Endothelial cell of umbilical vein (primary cell): ENCODE data around the gene TATDN3. TPM values are rescaled to one million over a fixed set of nuclear protein-coding genes. Genes with fewer than 3 reads are reported as not detected.

ENCODE experiments used
- BruUV-seq: library from RNA; stranded (reverse); fragments of 400-500 nt; replicated peaks from 2 replicates; lab custom pipeline; 2021; lab: Mats Ljungman, UMichigan
- CTCF ChIA-PET: fragments of 300-600, 350-600 bp; sonication (Branson Sonifier 250); formaldehyde crosslinking; loops from one replicate; lab custom pipeline; 2021; ENCODE audit warnings: antibody characterized with exemption, inconsistent platforms; lab: Charles Lee
- POLR2A ChIA-PET: fragments of 300-600, 350-600 bp; sonication (Branson Sonifier 250); formaldehyde crosslinking; loops from one replicate; lab custom pipeline; 2021; ENCODE audit warnings: antibody characterized with exemption, inconsistent platforms; lab: Charles Lee
- DNase-seq: peaks from one replicate; pipeline ENCODE4 v3.0.0-alpha.2; 2011; ENCODE audit warnings: low read depth, low spot score
- FAIRE-seq: peaks from 2 replicates; lab custom pipeline; 2011; peaks lifted over from hg19 to GRCh38; lab: Jason Lieb, UNC
- H2AFZ ChIP-seq: 2 replicates; pipeline ENCODE4 v1.6.0; 2012; ENCODE audit warnings: low read depth, low read length, control low read depth, inconsistent platforms
- H3K27ac ChIP-seq: 2 replicates; pipeline ENCODE4 v1.5.1; 2011; ENCODE audit warnings: low read depth, mild to moderate bottlenecking, control low read depth, low read length, moderate library complexity; ENCODE audit not compliant: insufficient read depth
- H3K27me3 ChIP-seq, 2 experiments: 2 replicates each; pipeline versions ENCODE4 v1.6.0 to v1.6.1; 2011; ENCODE audit warnings: low read length in 2 of 2, mixed read lengths in 1 of 2; ENCODE audit not compliant: control insufficient read depth in 2 of 2, insufficient read depth in 2 of 2
- H3K36me3 ChIP-seq, 2 experiments: 2 replicates in 1 of 2; 3 replicates in 1 of 2; pipeline ENCODE4 v1.5.1; 2011; ENCODE audit warnings: low read length in 2 of 2, mild to moderate bottlenecking in 1 of 2, moderate library complexity in 1 of 2; ENCODE audit not compliant: control insufficient read depth in 2 of 2, insufficient read depth in 2 of 2; ENCODE audit errors: extremely low read depth in 1 of 2
- H3K4me1 ChIP-seq: 3 replicates; pipeline ENCODE4 v1.5.1; 2011; ENCODE audit warnings: mild to moderate bottlenecking, low read length; ENCODE audit not compliant: control insufficient read depth, insufficient read depth; ENCODE audit errors: extremely low read depth
- H3K4me2 ChIP-seq: 2 replicates; pipeline ENCODE4 v1.6.1; 2011; ENCODE audit warnings: low read length, control low read depth, mixed read lengths; ENCODE audit not compliant: insufficient read depth
- H3K4me3 ChIP-seq, 3 experiments: fragments of 200-600 bp in 1 of 3; sonication (generic), shearing (Covaris generic) in 1 of 3; replicated peaks in 1 of 3; 2 replicates each; pipeline ENCODE4 v1.5.1; 2011 to 2016; ENCODE audit warnings: control low read depth in 3 of 3, low read length in 3 of 3, mild to moderate bottlenecking in 2 of 3, inconsistent platforms in 1 of 3, low read depth in 1 of 3, moderate library complexity in 1 of 3; ENCODE audit not compliant: insufficient read depth in 1 of 3
- H3K79me2 ChIP-seq: 2 replicates; pipeline ENCODE4 v1.6.0; 2012; ENCODE audit warnings: low read length, inconsistent platforms; ENCODE audit not compliant: control insufficient read depth, insufficient read depth
- H3K9ac ChIP-seq: replicated peaks from 2 replicates; pipeline ENCODE3; 2011; ENCODE audit warnings: low read length, control low read depth; ENCODE audit not compliant: insufficient read depth; ENCODE audit errors: extremely low read depth
- H3K9me1 ChIP-seq: replicated peaks from 3 replicates; pipeline ENCODE4 v1.6.0; 2011; ENCODE audit warnings: mild to moderate bottlenecking, low read length; ENCODE audit not compliant: control insufficient read depth, insufficient read depth; ENCODE audit errors: extremely low read depth
- H3K9me3 ChIP-seq: replicated peaks from 2 replicates; pipeline ENCODE4 v1.5.1; 2012; ENCODE audit warnings: low read length, inconsistent platforms; ENCODE audit not compliant: control insufficient read depth, insufficient read depth
- H4K20me1 ChIP-seq: replicated peaks from 2 replicates; pipeline ENCODE3; 2011; ENCODE audit warnings: mild to moderate bottlenecking, low read length; ENCODE audit not compliant: control insufficient read depth, insufficient read depth; ENCODE audit errors: extremely low read depth
- EZH2 ChIP-seq: IDR thresholded peaks from 2 replicates; pipeline ENCODE4 v1.6.1; 2012; ENCODE audit warnings: borderline replicate concordance, low read depth, mild to moderate bottlenecking, moderate library complexity, low read length, inconsistent platforms; ENCODE audit not compliant: severe bottlenecking
- FOS ChIP-seq: IDR thresholded peaks from 2 replicates; pipeline ENCODE4 v1.6.1; 2011; ENCODE audit warnings: mild to moderate bottlenecking, low read length, moderate library complexity, borderline replicate concordance; ENCODE audit not compliant: insufficient read depth
- GATA2 ChIP-seq: IDR thresholded peaks from 2 replicates; pipeline ENCODE4 v1.7.0; 2011; ENCODE audit warnings: low read depth, mild to moderate bottlenecking, moderate library complexity, mixed read lengths, low read length; ENCODE audit not compliant: insufficient read length, insufficient read depth
- JUN ChIP-seq: IDR thresholded peaks from 2 replicates; pipeline ENCODE4 v1.6.1; 2011; ENCODE audit warnings: borderline replicate concordance, low read depth; ENCODE audit not compliant: insufficient read length, insufficient read depth
- MAX ChIP-seq: IDR thresholded peaks from 2 replicates; pipeline ENCODE4 v1.6.1; 2011; ENCODE audit not compliant: insufficient read depth, insufficient read length
- MYC ChIP-seq: IDR thresholded peaks from one replicate; pipeline ENCODE4 v1.6.1; 2011; ENCODE audit warnings: mild to moderate bottlenecking, low read depth, low read length
- POLR2A ChIP-seq: IDR thresholded peaks from 2 replicates; pipeline ENCODE4 v1.6.1; 2012; ENCODE audit warnings: low read depth, mild to moderate bottlenecking, control low read depth, low read length
- POLR2AphosphoS5 ChIP-seq: IDR thresholded peaks from 2 replicates; pipeline ENCODE4 v1.6.1; 2012; ENCODE audit warnings: low read depth, mild to moderate bottlenecking, control low read depth, low read length, moderate library complexity; ENCODE audit not compliant: insufficient read depth
- dilution Hi-C: fragments of 300-500 bp; cut with MboI; formaldehyde crosslinking; loops from one replicate; pipeline ENCODE4 v1.15.0; 2019; ENCODE audit warnings: low sequenced_read_pairs; ENCODE audit not compliant: extremely low pct_ligation_motif_present
- intact Hi-C: fragments of 100-400 bp; cut with micrococcal nuclease; formaldehyde crosslinking; loops from one replicate; pipeline ENCODE4 v1.10.0; 2022
- polyA plus RNA-seq, 4 experiments: library from polyadenylated mRNA; depleted of rRNA in 3 of 4; stranded (reverse) in 3 of 4; unstranded in 1 of 4; fragments of >200 nt; gene quantifications; 2 replicates each; pipeline versions ENCODE4 v1.2.1 to v1.2.3, GENCODE V29; 2011 to 2012; ENCODE audit warnings: missing spikeins in 1 of 4
- total RNA-seq: library from RNA; stranded (reverse); gene quantifications from 2 replicates; pipeline ENCODE4 v1.2.3, GENCODE V29; 2021
- TF ChIP-seq, protein P1 (sequence below), 2 donors: IDR thresholded peaks; 1 replicate in 1 of 2; 2 replicates in 1 of 2; pipeline ENCODE4 v1.5.1; 2011; ENCODE audit warnings: low read length in 2 of 2, mild to moderate bottlenecking in 2 of 2, moderate library complexity in 2 of 2, control low read depth in 1 of 2, inconsistent platforms in 1 of 2, low read depth in 1 of 2; ENCODE audit not compliant: insufficient read depth in 1 of 2; ENCODE audit errors: extremely low read depth in 1 of 2

Gene TATDN3
- total and polyA plus RNA-seq, 2 donors (not counting 3 experiments of a cell fraction or from before 2014, with no cell fraction given) = 4.3 to 8.0 TPM

- dilution Hi-C loops = no loop called here
- H4K20me1 ChIP-seq = no peaks in the 10 kb centered on the region
- no peaks in the 10 kb centered on the region for H3K79me2 ChIP-seq
- POLR2A ChIA-PET = no interaction called here
- no peaks in the 10 kb centered on the region for H3K9me1 ChIP-seq
- no peak overlapping the region for H2AFZ ChIP-seq
- no peak overlapping the region for H3K4me2 ChIP-seq
- no peak for TF ChIP-seq GATA2
- TF ChIP-seq, protein P1, sequence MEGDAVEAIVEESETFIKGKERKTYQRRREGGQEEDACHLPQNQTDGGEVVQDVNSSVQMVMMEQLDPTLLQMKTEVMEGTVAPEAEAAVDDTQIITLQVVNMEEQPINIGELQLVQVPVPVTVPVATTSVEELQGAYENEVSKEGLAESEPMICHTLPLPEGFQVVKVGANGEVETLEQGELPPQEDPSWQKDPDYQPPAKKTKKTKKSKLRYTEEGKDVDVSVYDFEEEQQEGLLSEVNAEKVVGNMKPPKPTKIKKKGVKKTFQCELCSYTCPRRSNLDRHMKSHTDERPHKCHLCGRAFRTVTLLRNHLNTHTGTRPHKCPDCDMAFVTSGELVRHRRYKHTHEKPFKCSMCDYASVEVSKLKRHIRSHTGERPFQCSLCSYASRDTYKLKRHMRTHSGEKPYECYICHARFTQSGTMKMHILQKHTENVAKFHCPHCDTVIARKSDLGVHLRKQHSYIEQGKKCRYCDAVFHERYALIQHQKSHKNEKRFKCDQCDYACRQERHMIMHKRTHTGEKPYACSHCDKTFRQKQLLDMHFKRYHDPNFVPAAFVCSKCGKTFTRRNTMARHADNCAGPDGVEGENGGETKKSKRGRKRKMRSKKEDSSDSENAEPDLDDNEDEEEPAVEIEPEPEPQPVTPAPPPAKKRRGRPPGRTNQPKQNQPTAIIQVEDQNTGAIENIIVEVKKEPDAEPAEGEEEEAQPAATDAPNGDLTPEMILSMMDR (IDR thresholded peaks at IDR 0.05; ENCODE audit: extremely low read depth in 1 of 2, insufficient read depth in 1 of 2, low read depth in 1 of 2, low read length in 2 of 2) = no peak
- no peak for TF ChIP-seq EZH2
- TF ChIP-seq FOS = no peak
- no peak for TF ChIP-seq MYC
- TF ChIP-seq POLR2A = no peak
- no peak for TF ChIP-seq JUN
- TF ChIP-seq MAX = no peak
- TF ChIP-seq POLR2AphosphoS5 = no peak
- peak; percentile 37 for DNase-seq
- H3K27me3 ChIP-seq = no peaks in the 10 kb centered on the region
- intact Hi-C loops = no loop called here
- FAIRE-seq = no peak
- CTCF ChIA-PET = interaction anchor here (0.9 to 1.2 kb wide), 4 partner anchors 25 to 317 kb away, joined by 3 to 6 read pairs (median 3); no protein-coding TSS in a partner anchor
- H3K9me3 ChIP-seq = no peaks in the 10 kb centered on the region
- no peaks in the 10 kb centered on the region for H3K36me3 ChIP-seq
- H3K27ac ChIP-seq = no peak overlapping the region
- no peak overlapping the region for H3K4me3 ChIP-seq
- no peaks in the 10 kb centered on the region for H3K4me1 ChIP-seq
- H3K9ac ChIP-seq = no peak overlapping the region
- no TSS peak for BruUV-seq
These were observed 17.1 kb upstream of the TATDN3 start for GRCh38 chr1:212774584-212774983.
